CD4-positive, alpha-beta memory T cell (primary cell): Measurements from ENCODE around the gene ARSD. TPM values are rescaled to one million over a fixed set of nuclear protein-coding genes. Genes with fewer than 3 reads are reported as not detected.
"Not testable (repeated sequence)": the region's sequence is repeated elsewhere in the genome, so short reads cannot be mapped to it uniquely, and the experiment has no call there.

Source experiments
- CTCF ChIA-PET: fragments of 350-600 bp; sonication (Branson Sonifier 250); formaldehyde crosslinking; loops from one replicate; lab custom pipeline; 2021; ENCODE audit warnings: inconsistent platforms; ENCODE audit not compliant: partially characterized antibody; lab: Charles Lee
- POLR2A ChIA-PET: fragments of 350-600 bp; sonication (Branson Sonifier 250); formaldehyde crosslinking; loops from one replicate; lab custom pipeline; 2021; ENCODE audit not compliant: partially characterized antibody; lab: Charles Lee
- DNase-seq, 5 donors: peaks; one replicate each; pipeline versions ENCODE4 v3.0.0 to v3.0.0-alpha.2; 2020 to 2022; ENCODE audit warnings: mixed read lengths in 1 of 5
- H3K27ac ChIP-seq: one replicate; pipeline ENCODE4 v1.7.0; 2013; ENCODE audit warnings: low read depth, low read length
- H3K27me3 ChIP-seq: 2 replicates; pipeline ENCODE4 v1.7.0; 2013; ENCODE audit warnings: mild to moderate bottlenecking, low read length, moderate library complexity; ENCODE audit not compliant: insufficient read depth
- H3K36me3 ChIP-seq: 2 replicates; pipeline ENCODE4 v1.7.0; 2013; ENCODE audit warnings: mild to moderate bottlenecking, low read length, moderate library complexity; ENCODE audit not compliant: insufficient read depth
- H3K4me1 ChIP-seq: 2 replicates; pipeline ENCODE4 v1.7.0; 2013; ENCODE audit warnings: mild to moderate bottlenecking, low read length, moderate library complexity; ENCODE audit not compliant: insufficient read depth
- H3K4me3 ChIP-seq, 2 donors: one replicate each; pipeline ENCODE4 v1.7.0; 2013; ENCODE audit warnings: low read length in 2 of 2, mild to moderate bottlenecking in 1 of 2
- H3K9me3 ChIP-seq, 2 donors: one replicate each; pipeline ENCODE4 v1.7.0; 2013; ENCODE audit warnings: low read length in 2 of 2, control low read depth in 1 of 2; ENCODE audit not compliant: control insufficient read depth in 1 of 2
- H3K27ac Mint-ChIP-seq, 7 donors: one replicate each; pipeline ENCODE4 v1.8.0; 2020 to 2021; ENCODE audit warnings: mixed read lengths in 7 of 7, mild to moderate bottlenecking in 6 of 7, inconsistent platforms in 3 of 7, moderate library complexity in 3 of 7
- H3K27me3 Mint-ChIP-seq, 2 donors: one replicate each; pipeline ENCODE4 v1.8.0; 2020 to 2021; ENCODE audit warnings: mixed read lengths in 2 of 2
- H3K36me3 Mint-ChIP-seq, 2 donors: one replicate each; pipeline ENCODE4 v1.8.0; 2020 to 2021; ENCODE audit warnings: mixed read lengths in 2 of 2, inconsistent platforms in 1 of 2, mild to moderate bottlenecking in 1 of 2
- H3K4me1 Mint-ChIP-seq, 4 donors: one replicate each; pipeline ENCODE4 v1.8.0; 2020 to 2021; ENCODE audit warnings: mixed read lengths in 4 of 4, mild to moderate bottlenecking in 1 of 4
- H3K4me3 Mint-ChIP-seq, 8 donors: one replicate each; pipeline ENCODE4 v1.8.0; 2020 to 2021; ENCODE audit warnings: mixed read lengths in 8 of 8, mild to moderate bottlenecking in 7 of 8, moderate library complexity in 6 of 8, inconsistent platforms in 3 of 8
- H3K9me3 Mint-ChIP-seq, 8 donors: one replicate each; pipeline ENCODE4 v1.8.0; 2020 to 2021; ENCODE audit warnings: mixed read lengths in 8 of 8, mild to moderate bottlenecking in 5 of 8, inconsistent platforms in 3 of 8, moderate library complexity in 1 of 8
- intact Hi-C: fragments of 100-400 bp; cut with micrococcal nuclease; formaldehyde crosslinking; loops from one replicate; pipeline ENCODE4 v1.15.1; 2023
- polyA plus RNA-seq, 2 donors: library from polyadenylated mRNA; unstranded; fragments of 300-500 nt; fragmentation: Illumina TruSeq; gene quantifications; one replicate each; pipeline ENCODE4 v1.2.3, GENCODE V29; 2021
- total RNA-seq, 2 experiments: library from RNA; stranded (reverse); gene quantifications; one replicate each; pipeline ENCODE4 v1.2.3, GENCODE V29; 2021

ARSD gene
- total and polyA plus RNA-seq, 4 experiments from 2014 or later = 0.97 to 3.2 (median 2.3) TPM

DNA sequence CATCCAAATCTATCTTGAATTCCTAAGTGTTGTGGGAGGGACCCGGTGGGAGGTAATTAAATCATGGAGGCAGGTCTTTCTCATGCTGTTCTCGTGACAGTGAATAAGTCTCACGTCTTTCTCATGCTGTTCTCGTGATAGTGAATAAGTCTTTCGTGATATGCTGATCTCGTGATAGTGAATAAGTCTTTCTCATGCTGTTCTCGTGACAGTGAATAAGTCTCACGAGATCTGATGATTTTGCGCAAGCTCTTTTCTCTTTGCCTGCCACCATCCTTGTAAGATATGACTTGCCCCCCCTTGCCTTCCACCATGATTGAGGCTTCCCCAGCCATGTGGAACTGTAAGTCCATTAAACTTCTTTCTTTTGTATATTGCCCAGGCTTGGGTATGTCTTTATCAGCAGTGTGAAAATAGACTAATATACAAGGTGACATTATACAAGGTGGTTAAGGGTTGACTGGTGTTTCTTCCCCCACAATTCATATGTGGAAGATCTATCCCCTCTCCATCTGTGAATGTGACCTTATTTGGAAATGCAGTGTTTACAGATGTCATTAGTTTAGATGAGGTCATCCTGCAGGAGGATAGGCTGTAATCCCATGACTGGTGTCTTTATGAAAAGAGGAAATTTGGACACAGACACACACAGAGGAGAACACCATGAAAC lies 27.6 kb downstream of the ARSD start:
- Histone ChIP-seq H3K27me3 (no peaks in the 10 kb centered on the region), H3K4me3 (no peak overlapping the region), H3K9me3 (no peaks in the 10 kb centered on the region), H3K27ac (no peak overlapping the region), H3K4me1 (no peaks in the 10 kb centered on the region), H3K36me3 (no peaks in the 10 kb centered on the region)
- peaks cover 2 to 44% (median 28%) of the 10 kb centered on the region in 8 donors for H3K9me3 Mint-ChIP-seq
- ChIA-PET CTCF (no interaction called here), POLR2A (no interaction called here)
- intact Hi-C loops = no loop called here
- DNase-seq = no peak
- peaks cover 0 to 5% of the 10 kb centered on the region in 2 donors for H3K36me3 Mint-ChIP-seq
- peaks cover 2 to 5% of the 10 kb centered on the region in 2 donors for H3K27me3 Mint-ChIP-seq
- no peak overlapping the region for H3K27ac Mint-ChIP-seq
- no peak overlapping the region for H3K4me3 Mint-ChIP-seq
- peaks cover 0 to 16% (median 2%) of the 10 kb centered on the region in 4 donors for H3K4me1 Mint-ChIP-seq

DNA sequence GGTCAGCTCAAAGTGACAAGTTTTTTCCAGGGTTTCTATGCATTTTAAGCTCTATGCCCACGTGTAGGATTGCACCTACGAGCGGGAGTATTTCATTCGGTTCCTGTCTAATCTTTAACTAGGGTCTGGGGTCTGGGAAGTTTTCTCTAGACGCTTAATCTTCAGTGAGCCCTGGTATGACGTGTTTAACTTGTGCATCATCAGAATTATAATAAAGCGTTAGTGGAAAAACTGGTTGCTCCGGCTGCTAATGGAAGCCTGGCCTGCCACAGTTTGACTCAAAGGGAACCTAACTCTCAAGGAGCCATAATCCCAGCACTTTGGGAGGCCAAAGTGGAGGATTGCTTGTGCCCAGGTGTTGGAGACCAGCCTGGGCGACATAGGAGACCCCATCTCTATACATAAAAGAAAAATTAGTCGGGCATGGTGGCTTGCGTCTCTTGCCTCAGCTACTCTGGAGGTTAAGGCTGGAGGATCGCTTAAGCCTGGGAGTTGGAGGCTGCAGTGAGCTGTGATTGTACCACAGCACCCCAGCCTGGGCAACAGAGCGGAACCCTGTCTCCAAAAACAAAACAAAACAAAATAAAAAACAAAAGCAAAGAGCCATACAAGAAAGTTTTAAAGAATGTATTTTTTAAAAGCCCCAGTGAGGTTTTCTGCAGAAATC lies 30.2 kb downstream of the ARSD start:
- POLR2A ChIA-PET = no interaction called here
- Mint-ChIP-seq H3K4me3 (no peak overlapping the region), H3K27me3 (peaks cover 2 to 5% of the 10 kb centered on the region in 2 donors), H3K36me3 (peaks cover 0 to 3% of the 10 kb centered on the region in 2 donors), H3K27ac (no peak overlapping the region), H3K4me1 (peaks cover 0 to 16% (median 2%) of the 10 kb centered on the region in 4 donors), H3K9me3 (peaks cover 2 to 29% (median 18%) of the 10 kb centered on the region in 8 donors)
- no peak for DNase-seq
- CTCF ChIA-PET = no interaction called here
- no peaks in the 10 kb centered on the region for H3K9me3 ChIP-seq
- H3K36me3 ChIP-seq = no peaks in the 10 kb centered on the region
- H3K4me1 ChIP-seq = no peaks in the 10 kb centered on the region
- no peaks in the 10 kb centered on the region for H3K27me3 ChIP-seq
- no peak overlapping the region for H3K27ac ChIP-seq
- intact Hi-C loops = no loop called here
- no peak overlapping the region for H3K4me3 ChIP-seq

- CTCF ChIA-PET, POLR2A ChIA-PET, H3K27me3 ChIP-seq, H3K36me3 ChIP-seq, H3K4me1 ChIP-seq, H3K36me3 Mint-ChIP-seq, H3K9me3 ChIP-seq, H3K4me3 ChIP-seq, intact Hi-C loops, H3K27me3 Mint-ChIP-seq, H3K27ac ChIP-seq: not testable (repeated sequence)
- Mint-ChIP-seq H3K4me3 (peak overlapping the region in 2 of 8 donors; percentile 39 to 50), H3K9me3 (peaks cover 2 to 19% (median 9%) of the 10 kb centered on the region in 8 donors), H3K27ac (peak overlapping the region in 1 of 7 donors; percentile 24), H3K4me1 (peaks cover 0 to 16% (median 2%) of the 10 kb centered on the region in 4 donors)
- peak in 1 of 5 donors; percentile 7 for DNase-seq
Observed at GRCh38 chrX:2897690-2898623, 31.2 kb downstream of the ARSD start.

DNA sequence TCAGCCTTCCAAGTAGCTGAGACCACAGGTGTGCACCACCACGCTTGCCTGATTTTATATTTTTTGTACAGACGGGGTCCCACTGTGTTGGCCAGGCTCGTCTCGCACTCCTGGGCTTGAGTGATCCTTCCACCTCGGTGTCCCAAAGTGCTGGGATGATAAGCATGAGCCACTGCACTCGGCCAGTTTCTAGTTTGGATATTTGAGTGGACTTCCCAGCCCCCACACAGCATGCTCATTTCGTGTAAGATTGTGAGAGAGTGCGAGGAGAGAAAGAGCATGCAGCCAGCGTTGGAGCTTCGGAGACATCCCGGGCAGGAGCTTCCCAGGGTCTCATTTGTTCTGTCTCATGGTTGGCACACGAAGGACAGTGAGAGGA lies 31.8 kb downstream of the ARSD start:
- no peaks in the 10 kb centered on the region for H3K4me1 ChIP-seq
- POLR2A ChIA-PET = no interaction called here
- peak overlapping the region in 1 of 8 donors; percentile 57 for H3K4me3 Mint-ChIP-seq

DNA sequence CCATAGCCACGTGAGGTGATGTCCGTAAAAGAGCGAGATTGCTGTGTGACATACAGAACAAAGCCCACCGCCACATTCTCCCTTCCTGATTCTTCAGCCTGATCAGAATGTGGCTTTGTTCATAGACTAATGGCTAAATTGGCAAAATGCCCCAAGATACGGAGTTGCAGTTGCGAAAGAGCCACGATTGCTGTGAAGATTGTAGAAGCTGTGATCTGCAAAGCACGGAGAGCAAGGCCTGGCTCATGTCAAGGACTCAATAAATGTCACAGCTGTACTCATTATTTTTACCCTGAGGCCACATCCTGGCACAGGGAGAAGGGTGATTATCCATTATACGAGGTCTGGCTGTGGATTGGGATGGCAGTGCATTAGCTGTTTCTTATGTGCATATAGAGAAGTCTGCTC lies 34.2 kb downstream of the ARSD start:
- no peaks in the 10 kb centered on the region for H3K4me1 ChIP-seq
- H3K27me3 ChIP-seq = no peaks in the 10 kb centered on the region
- no peak overlapping the region for H3K27ac Mint-ChIP-seq
- intact Hi-C loops = no loop called here
- no peak overlapping the region for H3K27ac ChIP-seq
- CTCF ChIA-PET = no interaction called here
- no peak overlapping the region for H3K4me3 Mint-ChIP-seq
- no peak for DNase-seq
- peaks cover 0 to 1% of the 10 kb centered on the region in 2 donors for H3K27me3 Mint-ChIP-seq
- H3K4me3 ChIP-seq = no peak overlapping the region
- POLR2A ChIA-PET = no interaction called here
- H3K4me1 Mint-ChIP-seq = peaks cover 0 to 20% (median 4%) of the 10 kb centered on the region in 4 donors
- H3K36me3 Mint-ChIP-seq = no peaks in the 10 kb centered on the region
- peaks cover 0 to 3% (median 0%) of the 10 kb centered on the region in 8 donors for H3K9me3 Mint-ChIP-seq
- H3K36me3 ChIP-seq = no peaks in the 10 kb centered on the region
- H3K9me3 ChIP-seq = no peaks in the 10 kb centered on the region

More for the DNA sequence above, 31.8 kb downstream of the ARSD start:
- H3K36me3 Mint-ChIP-seq = no peaks in the 10 kb centered on the region
- peaks cover 0 to 5% of the 10 kb centered on the region in 2 donors for H3K27me3 Mint-ChIP-seq
- H3K9me3 Mint-ChIP-seq = peaks cover 0 to 14% (median 5%) of the 10 kb centered on the region in 8 donors
- intact Hi-C loops = no loop called here
- H3K27ac Mint-ChIP-seq = peak overlapping the region in 1 of 7 donors; percentile 24
- Histone ChIP-seq H3K4me3 (no peak overlapping the region), H3K27ac (no peak overlapping the region), H3K27me3 (no peaks in the 10 kb centered on the region), H3K36me3 (no peaks in the 10 kb centered on the region), H3K9me3 (no peaks in the 10 kb centered on the region)
- DNase-seq = no peak
- CTCF ChIA-PET = no interaction called here
- H3K4me1 Mint-ChIP-seq = peaks cover 0 to 16% (median 2%) of the 10 kb centered on the region in 4 donors

GRCh38 chrX:2892816-2893215 lies 36.3 kb downstream of the ARSD start:
- intact Hi-C loops = no loop called here
- Mint-ChIP-seq H3K27ac (no peak overlapping the region), H3K9me3 (peaks cover 0 to 3% (median 0%) of the 10 kb centered on the region in 8 donors), H3K36me3 (no peaks in the 10 kb centered on the region), H3K27me3 (peaks cover 0 to under 1% of the 10 kb centered on the region in 2 donors), H3K4me1 (peaks cover 7 to 31% (median 8%) of the 10 kb centered on the region in 4 donors), H3K4me3 (no peak overlapping the region)
- Histone ChIP-seq H3K9me3 (no peaks in the 10 kb centered on the region), H3K27me3 (no peaks in the 10 kb centered on the region), H3K4me3 (no peak overlapping the region), H3K27ac (no peak overlapping the region), H3K36me3 (no peaks in the 10 kb centered on the region), H3K4me1 (no peaks in the 10 kb centered on the region)
- ChIA-PET CTCF (no interaction called here), POLR2A (no interaction called here)
- DNase-seq = no peak
